Breast epithelium (tissue), 4 donors: ENCODE results near the gene EP300. TPM values are rescaled to one million over a fixed set of nuclear protein-coding genes. Genes with fewer than 3 reads are reported as not detected.
"Not testable (repeated sequence)": the region's sequence is repeated elsewhere in the genome, so short reads cannot be mapped to it uniquely, and the experiment has no call there.

Experiments used
- DNase-seq, 2 donors: peaks; one replicate each; pipeline ENCODE4 v3.0.0-alpha.2; 2019; ENCODE audit warnings: low spot score in 2 of 2
- H3K27ac ChIP-seq, 2 donors: fragments of 200-600 bp; sonication (generic) in 1 of 2; one replicate each; pipeline ENCODE4 v1.5.1; 2016 to 2019; ENCODE audit warnings: mild to moderate bottlenecking in 1 of 2
- H3K27me3 ChIP-seq, 2 donors: fragments of 200-600 bp; sonication (generic) in 1 of 2; one replicate each; pipeline versions ENCODE4 v1.5.1 to v1.6.0; 2017 to 2019; ENCODE audit warnings: control low read depth in 1 of 2, mild to moderate bottlenecking in 1 of 2
- H3K36me3 ChIP-seq: fragments of 200-600 bp; one replicate; pipeline ENCODE4 v1.5.1; 2019
- H3K4me1 ChIP-seq, 2 donors: fragments of 200-600 bp; sonication (generic); one replicate each; pipeline ENCODE4 v1.5.1; 2016 to 2019; ENCODE audit warnings: control low read depth in 1 of 2
- H3K4me3 ChIP-seq, 3 donors: fragments of 200-600 bp; sonication (generic); 1 replicate in 2 of 3; 2 replicates in 1 of 3; pipeline ENCODE4 v1.5.1; 2016 to 2019; ENCODE audit warnings: mild to moderate bottlenecking in 3 of 3, moderate library complexity in 2 of 3
- H3K9me3 ChIP-seq, 2 donors: fragments of 200-600 bp; sonication (generic) in 1 of 2; one replicate each; pipeline ENCODE4 v1.5.1; 2016 to 2019; ENCODE audit warnings: control low read depth in 1 of 2
- POLR2A ChIP-seq: fragments of 450-650 bp; IDR thresholded peaks from one replicate; pipeline ENCODE4 v1.6.1; 2016; ENCODE audit warnings: antibody characterized with exemption, mild to moderate bottlenecking, moderate library complexity
- POLR2AphosphoS5 ChIP-seq, 3 donors: sonication (generic); formaldehyde crosslinking; IDR thresholded peaks; one replicate each; pipeline ENCODE4 v1.6.1; 2017; ENCODE audit warnings: antibody characterized with exemption in 3 of 3
- intact Hi-C: fragments of 100-400 bp; cut with DNase I; formaldehyde crosslinking; loops from one replicate; pipeline ENCODE4 v1.15.1; 2023; ENCODE audit warnings: low total_unique reads
- total RNA-seq, 3 donors: library from RNA; depleted of rRNA; stranded (reverse); fragments of >200 nt; gene quantifications; one replicate each; pipeline ENCODE4 v1.1.0, GENCODE V29; 2016
- TF ChIP-seq, protein P1 (sequence below), 3 donors: fragments of 450-650 bp; IDR thresholded peaks; one replicate each; pipeline ENCODE4 v1.5.1; 2016 to 2017; ENCODE audit warnings: antibody characterized with exemption in 3 of 3, mild to moderate bottlenecking in 3 of 3, moderate library complexity in 3 of 3

EP300 gene
- total RNA-seq, 3 donors from 2014 or later, result 50.5 to 118 (median 56.2) TPM

DNA sequence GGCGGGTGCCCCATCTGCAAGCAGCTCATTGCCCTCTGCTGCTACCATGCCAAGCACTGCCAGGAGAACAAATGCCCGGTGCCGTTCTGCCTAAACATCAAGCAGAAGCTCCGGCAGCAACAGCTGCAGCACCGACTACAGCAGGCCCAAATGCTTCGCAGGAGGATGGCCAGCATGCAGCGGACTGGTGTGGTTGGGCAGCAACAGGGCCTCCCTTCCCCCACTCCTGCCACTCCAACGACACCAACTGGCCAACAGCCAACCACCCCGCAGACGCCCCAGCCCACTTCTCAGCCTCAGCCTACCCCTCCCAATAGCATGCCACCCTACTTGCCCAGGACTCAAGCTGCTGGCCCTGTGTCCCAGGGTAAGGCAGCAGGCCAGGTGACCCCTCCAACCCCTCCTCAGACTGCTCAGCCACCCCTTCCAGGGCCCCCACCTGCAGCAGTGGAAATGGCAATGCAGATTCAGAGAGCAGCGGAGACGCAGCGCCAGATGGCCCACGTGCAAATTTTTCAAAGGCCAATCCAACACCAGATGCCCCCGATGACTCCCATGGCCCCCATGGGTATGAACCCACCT lies 84.7 kb downstream of the EP300 start:
- Histone ChIP-seq H3K4me1 (no peaks in the 10 kb centered on the region), H3K27me3 (no peaks in the 10 kb centered on the region), H3K36me3 (peaks cover 6% of the 10 kb centered on the region), H3K4me3 (no peak overlapping the region), H3K27ac (no peak overlapping the region), H3K9me3 (no peaks in the 10 kb centered on the region)
- no peak for DNase-seq
- intact Hi-C loops, result no loop called here
- TF ChIP-seq POLR2A (no peak), POLR2AphosphoS5 (IDR thresholded peaks at IDR 0.05) (no peak)

DNA sequence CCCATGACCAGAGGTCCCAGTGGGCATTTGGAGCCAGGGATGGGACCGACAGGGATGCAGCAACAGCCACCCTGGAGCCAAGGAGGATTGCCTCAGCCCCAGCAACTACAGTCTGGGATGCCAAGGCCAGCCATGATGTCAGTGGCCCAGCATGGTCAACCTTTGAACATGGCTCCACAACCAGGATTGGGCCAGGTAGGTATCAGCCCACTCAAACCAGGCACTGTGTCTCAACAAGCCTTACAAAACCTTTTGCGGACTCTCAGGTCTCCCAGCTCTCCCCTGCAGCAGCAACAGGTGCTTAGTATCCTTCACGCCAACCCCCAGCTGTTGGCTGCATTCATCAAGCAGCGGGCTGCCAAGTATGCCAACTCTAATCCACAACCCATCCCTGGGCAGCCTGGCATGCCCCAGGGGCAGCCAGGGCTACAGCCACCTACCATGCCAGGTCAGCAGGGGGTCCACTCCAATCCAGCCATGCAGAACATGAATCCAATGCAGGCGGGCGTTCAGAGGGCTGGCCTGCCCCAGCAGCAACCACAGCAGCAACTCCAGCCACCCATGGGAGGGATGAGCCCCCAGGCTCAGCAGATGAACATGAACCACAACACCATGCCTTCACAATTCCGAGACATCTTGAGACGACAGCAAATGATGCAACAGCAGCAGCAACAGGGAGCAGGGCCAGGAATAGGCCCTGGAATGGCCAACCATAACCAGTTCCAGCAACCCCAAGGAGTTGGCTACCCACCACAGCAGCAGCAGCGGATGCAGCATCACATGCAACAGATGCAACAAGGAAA lies 85.4 kb downstream of the EP300 start:
- Histone ChIP-seq H3K36me3 (peaks cover 6% of the 10 kb centered on the region), H3K4me1 (no peaks in the 10 kb centered on the region), H3K9me3 (no peaks in the 10 kb centered on the region), H3K4me3 (no peak overlapping the region), H3K27ac (no peak overlapping the region), H3K27me3 (no peaks in the 10 kb centered on the region)
- no peak for DNase-seq
- no peak for TF ChIP-seq POLR2AphosphoS5 (IDR thresholded peaks at IDR 0.05)
- TF ChIP-seq, protein P1, sequence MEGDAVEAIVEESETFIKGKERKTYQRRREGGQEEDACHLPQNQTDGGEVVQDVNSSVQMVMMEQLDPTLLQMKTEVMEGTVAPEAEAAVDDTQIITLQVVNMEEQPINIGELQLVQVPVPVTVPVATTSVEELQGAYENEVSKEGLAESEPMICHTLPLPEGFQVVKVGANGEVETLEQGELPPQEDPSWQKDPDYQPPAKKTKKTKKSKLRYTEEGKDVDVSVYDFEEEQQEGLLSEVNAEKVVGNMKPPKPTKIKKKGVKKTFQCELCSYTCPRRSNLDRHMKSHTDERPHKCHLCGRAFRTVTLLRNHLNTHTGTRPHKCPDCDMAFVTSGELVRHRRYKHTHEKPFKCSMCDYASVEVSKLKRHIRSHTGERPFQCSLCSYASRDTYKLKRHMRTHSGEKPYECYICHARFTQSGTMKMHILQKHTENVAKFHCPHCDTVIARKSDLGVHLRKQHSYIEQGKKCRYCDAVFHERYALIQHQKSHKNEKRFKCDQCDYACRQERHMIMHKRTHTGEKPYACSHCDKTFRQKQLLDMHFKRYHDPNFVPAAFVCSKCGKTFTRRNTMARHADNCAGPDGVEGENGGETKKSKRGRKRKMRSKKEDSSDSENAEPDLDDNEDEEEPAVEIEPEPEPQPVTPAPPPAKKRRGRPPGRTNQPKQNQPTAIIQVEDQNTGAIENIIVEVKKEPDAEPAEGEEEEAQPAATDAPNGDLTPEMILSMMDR (IDR thresholded peaks at IDR 0.05), result no peak
- no peak for TF ChIP-seq POLR2A
- intact Hi-C loops, result no loop called here

DNA sequence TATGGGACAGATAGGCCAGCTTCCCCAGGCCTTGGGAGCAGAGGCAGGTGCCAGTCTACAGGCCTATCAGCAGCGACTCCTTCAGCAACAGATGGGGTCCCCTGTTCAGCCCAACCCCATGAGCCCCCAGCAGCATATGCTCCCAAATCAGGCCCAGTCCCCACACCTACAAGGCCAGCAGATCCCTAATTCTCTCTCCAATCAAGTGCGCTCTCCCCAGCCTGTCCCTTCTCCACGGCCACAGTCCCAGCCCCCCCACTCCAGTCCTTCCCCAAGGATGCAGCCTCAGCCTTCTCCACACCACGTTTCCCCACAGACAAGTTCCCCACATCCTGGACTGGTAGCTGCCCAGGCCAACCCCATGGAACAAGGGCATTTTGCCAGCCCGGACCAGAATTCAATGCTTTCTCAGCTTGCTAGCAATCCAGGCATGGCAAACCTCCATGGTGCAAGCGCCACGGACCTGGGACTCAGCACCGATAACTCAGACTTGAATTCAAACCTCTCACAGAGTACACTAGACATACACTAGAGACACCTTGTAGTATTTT lies 86.1 kb downstream of the EP300 start:
- TF ChIP-seq, protein P1 (IDR thresholded peaks at IDR 0.05), result no peak
- TF ChIP-seq POLR2AphosphoS5 (IDR thresholded peaks at IDR 0.05) (no peak), POLR2A (no peak)
- Histone ChIP-seq H3K9me3 (no peaks in the 10 kb centered on the region), H3K27me3 (no peaks in the 10 kb centered on the region), H3K27ac (no peak overlapping the region), H3K4me1 (no peaks in the 10 kb centered on the region), H3K36me3 (peaks cover 6% of the 10 kb centered on the region), H3K4me3 (no peak overlapping the region)
- intact Hi-C loops, result no loop called here
- no peak for DNase-seq

DNA sequence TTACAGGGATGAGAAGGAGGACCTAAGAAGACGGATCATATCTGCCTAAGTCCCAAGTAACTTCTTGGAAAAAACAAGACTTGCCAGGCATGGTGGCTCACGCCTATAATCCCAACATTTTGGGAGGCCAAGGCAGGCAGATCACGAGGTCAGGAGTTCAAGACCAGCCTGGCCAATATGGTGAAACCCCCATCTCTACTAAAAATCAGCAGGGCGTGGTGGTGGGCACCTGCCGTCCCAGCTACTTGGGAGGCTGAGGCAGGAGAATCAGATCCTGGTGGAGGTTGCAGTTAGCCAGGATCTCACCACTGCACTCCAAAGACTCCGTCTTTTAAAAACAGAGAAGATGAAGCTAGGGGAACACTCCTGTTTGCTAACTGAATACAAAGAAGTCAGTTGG lies 88.0 kb downstream of the EP300 start:
- H3K4me3 ChIP-seq, intact Hi-C loops, H3K36me3 ChIP-seq, H3K4me1 ChIP-seq, H3K27me3 ChIP-seq, H3K9me3 ChIP-seq, H3K27ac ChIP-seq, DNase-seq: not testable (repeated sequence)

DNA sequence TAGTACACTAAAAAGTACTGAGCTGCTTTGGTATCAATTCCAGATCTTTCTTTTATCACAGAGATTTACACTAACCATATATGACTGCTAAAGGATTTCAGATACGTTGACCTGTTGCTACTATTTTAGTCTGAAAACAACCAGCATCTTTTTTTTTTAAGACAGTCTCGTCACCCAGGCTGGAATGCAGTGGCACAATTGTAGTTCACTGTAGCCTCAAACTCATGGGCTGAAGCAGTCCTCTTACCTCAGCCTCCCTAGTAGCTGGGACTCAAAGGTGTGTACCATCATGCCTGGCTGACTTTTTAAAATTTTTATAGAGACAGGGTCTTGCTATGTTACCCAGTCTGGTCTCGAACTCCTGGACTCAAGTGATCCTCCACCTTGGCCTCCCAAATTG lies 88.5 kb downstream of the EP300 start:
- Histone ChIP-seq H3K27me3 (no peaks in the 10 kb centered on the region), H3K4me3 (no peak overlapping the region), H3K36me3 (peaks cover 6% of the 10 kb centered on the region), H3K27ac (no peak overlapping the region), H3K9me3 (no peaks in the 10 kb centered on the region), H3K4me1 (no peaks in the 10 kb centered on the region)
- DNase-seq, result no peak
- TF ChIP-seq, protein P1 (IDR thresholded peaks at IDR 0.05), result no peak
- TF ChIP-seq POLR2AphosphoS5 (IDR thresholded peaks at IDR 0.05) (no peak), POLR2A (no peak)
- intact Hi-C loops, result no loop called here
